VCaP (cell line): ENCODE data around the gene LANCL3.

Source experiments
- H3K27ac ChIP-seq: fragments of 450-650 bp; 2 replicates; pipeline ENCODE4 v1.5.1; 2017
- CTCF ChIP-seq: fragments of 450-650 bp; conservative IDR thresholded peaks from 2 replicates; pipeline ENCODE4 v1.5.1; 2017; ENCODE audit warnings: mild to moderate bottlenecking, moderate library complexity

Gene LANCL3

GRCh38 chrX:37653397-37654085 lies 82.1 kb downstream of the LANCL3 start:
- H3K27ac ChIP-seq = no peak overlapping the region
- TF ChIP-seq CTCF = no peak

- H3K27ac ChIP-seq = no peak overlapping the region
- TF ChIP-seq CTCF = no peak
These were observed 87.0 kb downstream of the LANCL3 start for GRCh38 chrX:37658343-37659030.

DNA sequence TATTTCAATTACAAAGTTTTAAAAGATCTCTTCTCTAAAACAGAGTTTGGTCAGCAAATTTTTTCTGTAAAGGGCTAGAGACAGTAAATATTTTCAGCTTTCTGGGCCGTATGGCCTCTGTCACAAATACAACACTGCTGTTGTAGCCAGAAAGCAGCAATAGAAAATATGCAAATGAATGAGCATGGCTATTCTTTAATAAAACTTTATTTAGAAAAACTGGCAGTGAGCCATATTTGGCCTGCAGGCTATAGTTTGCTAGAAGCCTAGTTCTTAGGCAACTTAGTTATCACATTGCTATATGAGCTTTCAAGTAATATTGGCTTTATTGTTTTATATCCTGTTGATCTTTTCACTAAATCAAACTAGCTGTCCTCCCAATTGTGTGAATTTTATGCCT lies 87.6 kb downstream of the LANCL3 start:
- H3K27ac ChIP-seq = no peak overlapping the region
- no peak for TF ChIP-seq CTCF

DNA sequence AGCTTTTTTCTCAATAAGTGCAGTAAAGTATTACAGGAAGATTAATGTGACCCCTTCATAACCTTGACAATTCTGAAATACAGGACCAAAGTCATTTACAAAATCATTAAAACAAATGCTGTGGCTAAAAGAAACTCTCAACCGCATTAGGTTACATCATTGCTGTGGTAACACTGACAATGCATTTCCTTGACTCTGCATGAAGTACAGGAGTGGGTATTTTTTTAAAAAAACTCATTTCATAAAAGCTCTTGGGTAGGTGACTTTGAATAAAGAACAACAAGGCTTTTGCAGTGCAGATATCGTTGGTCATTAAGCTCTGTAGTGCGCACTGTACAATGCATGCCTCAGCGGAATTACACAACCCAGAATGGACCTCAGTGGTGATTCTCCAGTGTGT lies 90.7 kb downstream of the LANCL3 start:
- TF ChIP-seq CTCF = no peak

GRCh38 chrX:37666516-37666915 lies 95.1 kb downstream of the LANCL3 start:
- peak overlapping the region; percentile 74 for H3K27ac ChIP-seq
- no peak for TF ChIP-seq CTCF

More for the DNA sequence above, 90.7 kb downstream of the LANCL3 start:
- no peak overlapping the region for H3K27ac ChIP-seq

GRCh38 chrX:37667141-37667540 lies 95.7 kb downstream of the LANCL3 start:
- no peak for TF ChIP-seq CTCF
- H3K27ac ChIP-seq = peak overlapping the region; percentile 74

GRCh38 chrX:37672563-37672962 lies 101.1 kb downstream of the LANCL3 start:
- H3K27ac ChIP-seq = no peak overlapping the region
- TF ChIP-seq CTCF = no peak
